H1 (cell line): ENCODE results near the gene ZBTB20. TPM values are rescaled to one million over a fixed set of nuclear protein-coding genes. Genes with fewer than 3 reads are reported as not detected.

Experiments
- CTCF ChIA-PET: fragments of 300-600 bp; sonication (Branson Sonifier 250); formaldehyde crosslinking; loops from one replicate; lab custom pipeline; 2021; ENCODE audit not compliant: partially characterized antibody; lab: Charles Lee
- POLR2A ChIA-PET: fragments of 300-600 bp; sonication (Branson Sonifier 250); formaldehyde crosslinking; loops from one replicate; lab custom pipeline; 2021; ENCODE audit warnings: inconsistent platforms; ENCODE audit not compliant: partially characterized antibody; lab: Charles Lee
- DNase-seq, 2 experiments: peaks; one replicate each; pipeline versions ENCODE4 v3.0.0 to v3.0.0-alpha.2; 2010 to 2022; ENCODE audit warnings: low spot score in 2 of 2, low read depth in 1 of 2, mixed read lengths in 1 of 2
- FAIRE-seq: peaks from 2 replicates; lab custom pipeline; 2011; peaks lifted over from hg19 to GRCh38; lab: Jason Lieb, UNC
- H2AFZ ChIP-seq: 2 replicates; pipeline ENCODE4 v1.8.1; 2012; ENCODE audit warnings: low read length, inconsistent platforms
- H2AK5ac ChIP-seq: 2 replicates; pipeline ENCODE4 v1.6.1; 2013; ENCODE audit warnings: low read depth, low read length
- H2BK120ac ChIP-seq: replicated peaks from 2 replicates; pipeline ENCODE3; 2013; ENCODE audit warnings: low read depth, low read length, inconsistent platforms
- H2BK12ac ChIP-seq: 2 replicates; pipeline ENCODE4 v1.6.1; 2013; ENCODE audit warnings: low read depth, low read length
- H2BK15ac ChIP-seq: 2 replicates; pipeline ENCODE4 v1.6.1; 2013; ENCODE audit warnings: low read length
- H2BK20ac ChIP-seq: 2 replicates; pipeline ENCODE4 v1.6.1; 2013; ENCODE audit warnings: low read length
- H2BK5ac ChIP-seq: 2 replicates; pipeline ENCODE4 v1.6.1; 2013; ENCODE audit warnings: low read depth, low read length
- H3K14ac ChIP-seq: 2 replicates; pipeline ENCODE4 v1.6.1; 2013; ENCODE audit warnings: inconsistent platforms; ENCODE audit not compliant: insufficient read length
- H3K18ac ChIP-seq: 2 replicates; pipeline ENCODE4 v1.6.1; 2013; ENCODE audit warnings: low read length; ENCODE audit errors: extremely low read depth
- H3K23ac ChIP-seq: 2 replicates; pipeline ENCODE4 v1.6.1; 2013; ENCODE audit warnings: inconsistent platforms; ENCODE audit not compliant: insufficient read length
- H3K23me2 ChIP-seq: 2 replicates; pipeline ENCODE4 v1.6.1; 2013; ENCODE audit warnings: low read depth, low read length
- H3K27ac ChIP-seq: 2 replicates; pipeline ENCODE4 v1.6.1; 2011; ENCODE audit warnings: low read depth, low read length, inconsistent platforms
- H3K27me3 ChIP-seq, 4 experiments: replicated peaks in 1 of 4; 1 replicate in 1 of 4; 2 replicates in 3 of 4; pipeline versions ENCODE4 v1.6.1 to v1.8.1; 2011 to 2013; ENCODE audit warnings: low read length in 3 of 4, mild to moderate bottlenecking in 3 of 4, inconsistent platforms in 2 of 4, mixed read lengths in 2 of 4, moderate library complexity in 1 of 4; ENCODE audit not compliant: control insufficient read depth in 3 of 4, insufficient read depth in 3 of 4; ENCODE audit errors: extremely low read depth in 1 of 4
- H3K36me3 ChIP-seq, 4 experiments: 2 replicates each; pipeline versions ENCODE4 v1.6.1 to v1.8.1; 2011 to 2013; ENCODE audit warnings: mild to moderate bottlenecking in 4 of 4, low read length in 3 of 4, moderate library complexity in 2 of 4, control low read depth in 1 of 4, inconsistent platforms in 1 of 4; ENCODE audit not compliant: insufficient read depth in 4 of 4, control insufficient read depth in 2 of 4
- H3K4ac ChIP-seq: replicated peaks from 2 replicates; pipeline ENCODE3; 2013; ENCODE audit warnings: low read length, low read depth, mixed read lengths, inconsistent platforms; ENCODE audit not compliant: insufficient read length
- H3K4me1 ChIP-seq, 4 experiments: replicated peaks in 1 of 4; 1 replicate in 1 of 4; 2 replicates in 3 of 4; pipeline versions ENCODE4 v1.6.1 to v1.8.1; 2011 to 2013; ENCODE audit warnings: low read length in 3 of 4, inconsistent platforms in 2 of 4, mixed read lengths in 1 of 4; ENCODE audit not compliant: insufficient read depth in 4 of 4, control insufficient read depth in 3 of 4
- H3K4me2 ChIP-seq, 2 experiments: 2 replicates each; pipeline versions ENCODE4 v1.6.1 to v1.8.1; 2011 to 2013; ENCODE audit warnings: low read depth in 2 of 2, low read length in 2 of 2, control low read depth in 1 of 2, inconsistent platforms in 1 of 2, mild to moderate bottlenecking in 1 of 2; ENCODE audit not compliant: insufficient read depth in 1 of 2
- H3K4me3 ChIP-seq, 4 experiments: fragments of 200-600, 300-600 bp in 1 of 4; sonication (generic), shearing (Covaris generic), sonication (Bioruptor Twin) in 1 of 4; 2 replicates each; pipeline versions ENCODE4 v1.5.1 to v1.8.1; 2011 to 2016; ENCODE audit warnings: low read length in 4 of 4, low read depth in 3 of 4, control low read depth in 2 of 4, inconsistent platforms in 2 of 4, mild to moderate bottlenecking in 2 of 4, mixed read lengths in 1 of 4, moderate library complexity in 1 of 4; ENCODE audit not compliant: insufficient read depth in 2 of 4; ENCODE audit errors: extremely low read depth in 1 of 4
- H3K56ac ChIP-seq: replicated peaks from 2 replicates; pipeline ENCODE3; 2013; ENCODE audit warnings: low read depth, mild to moderate bottlenecking, mixed read lengths, low read length, inconsistent platforms; ENCODE audit not compliant: insufficient read length
- H3K79me1 ChIP-seq: 2 replicates; pipeline ENCODE4 v1.6.1; 2013; ENCODE audit warnings: low read depth, low read length, control low read depth
- H3K79me2 ChIP-seq, 2 experiments: 2 replicates each; pipeline versions ENCODE4 v1.6.1 to v1.8.1; 2012 to 2013; ENCODE audit warnings: low read length in 2 of 2, mild to moderate bottlenecking in 2 of 2, inconsistent platforms in 1 of 2; ENCODE audit not compliant: insufficient read depth in 2 of 2, control insufficient read depth in 1 of 2
- H3K9ac ChIP-seq, 4 experiments: replicated peaks in 1 of 4; 1 replicate in 1 of 4; 2 replicates in 3 of 4; pipeline versions ENCODE4 v1.6.1 to v1.8.1; 2011 to 2013; ENCODE audit warnings: low read depth in 3 of 4, low read length in 3 of 4, control low read depth in 2 of 4, mild to moderate bottlenecking in 2 of 4, moderate library complexity in 2 of 4, inconsistent platforms in 1 of 4; ENCODE audit errors: extremely low read depth in 1 of 4
- H3K9me3 ChIP-seq, 2 experiments: 2 replicates each; pipeline versions ENCODE4 v1.6.1 to v1.8.1; 2012 to 2013; ENCODE audit warnings: mild to moderate bottlenecking in 2 of 2, moderate library complexity in 2 of 2, control low read depth in 1 of 2, inconsistent platforms in 1 of 2, low read depth in 1 of 2, low read length in 1 of 2, mixed read lengths in 1 of 2; ENCODE audit not compliant: insufficient read depth in 2 of 2
- H4K20me1 ChIP-seq, 2 experiments: replicated peaks in 1 of 2; 2 replicates each; pipeline versions ENCODE3 to v1.8.1; 2011 to 2013; ENCODE audit warnings: inconsistent platforms in 2 of 2, low read length in 2 of 2, mild to moderate bottlenecking in 1 of 2; ENCODE audit not compliant: insufficient read depth in 2 of 2, control insufficient read depth in 1 of 2
- H4K5ac ChIP-seq: 2 replicates; pipeline ENCODE4 v1.6.1; 2013; ENCODE audit warnings: low read length, low read depth, mixed read lengths, inconsistent platforms; ENCODE audit not compliant: insufficient read length
- H4K8ac ChIP-seq: 2 replicates; pipeline ENCODE4 v1.8.0; 2013; ENCODE audit warnings: mild to moderate bottlenecking, moderate library complexity, low read length, inconsistent platforms; ENCODE audit not compliant: insufficient read depth; ENCODE audit errors: extremely low read depth
- H4K91ac ChIP-seq: replicated peaks from 2 replicates; pipeline ENCODE3; 2013; ENCODE audit warnings: low read length, mixed read lengths, inconsistent platforms; ENCODE audit not compliant: insufficient read length
- CTBP2 ChIP-seq: IDR thresholded peaks from 2 replicates; pipeline ENCODE4 v1.7.0; 2011; ENCODE audit warnings: borderline replicate concordance, mild to moderate bottlenecking, moderate library complexity, mixed read lengths, low read length; ENCODE audit not compliant: insufficient read depth, insufficient read length
- EP300 ChIP-seq, 2 experiments: IDR thresholded peaks; 1 replicate in 1 of 2; 2 replicates in 1 of 2; pipeline ENCODE4 v1.6.1; 2011 to 2012; ENCODE audit warnings: low read depth in 2 of 2, low read length in 2 of 2, mild to moderate bottlenecking in 2 of 2, borderline replicate concordance in 1 of 2, inconsistent platforms in 1 of 2, moderate library complexity in 1 of 2
- HDAC2 ChIP-seq, 2 experiments: fragments of 300-600 bp in 1 of 2; sonication (generic) in 1 of 2; IDR thresholded peaks; 2 replicates each; pipeline ENCODE4 v1.6.1; 2011 to 2012; ENCODE audit warnings: low read depth in 2 of 2, low read length in 2 of 2, mild to moderate bottlenecking in 2 of 2, moderate library complexity in 2 of 2, borderline replicate concordance in 1 of 2, inconsistent platforms in 1 of 2
- HDAC6 ChIP-seq: IDR thresholded peaks from one replicate; pipeline ENCODE4 v1.7.1; 2012; ENCODE audit warnings: low read depth, mild to moderate bottlenecking, inconsistent platforms, low read length, moderate library complexity
- KDM1A ChIP-seq: fragments of 200-600, 300-600 bp; sonication (generic); IDR thresholded peaks from 2 replicates; pipeline ENCODE4 v1.7.1; 2016; ENCODE audit warnings: mild to moderate bottlenecking, low read length, borderline replicate concordance
- MAFK ChIP-seq: IDR thresholded peaks from 2 replicates; pipeline ENCODE4 v1.6.1; 2012; ENCODE audit warnings: low read depth, mild to moderate bottlenecking, improper control_type of control experiment, low read length
- MAX ChIP-seq: IDR thresholded peaks from 2 replicates; pipeline ENCODE4 v1.6.1; 2012; ENCODE audit warnings: inconsistent platforms
- NANOG ChIP-seq: IDR thresholded peaks from 2 replicates; pipeline ENCODE4 v1.6.1; 2011; ENCODE audit warnings: low read length, low read depth, mild to moderate bottlenecking, inconsistent platforms; ENCODE audit not compliant: insufficient read depth, poor library complexity, severe bottlenecking
- RNF2 ChIP-seq: fragments of 200-900, 300-1000 bp; sonication (generic); IDR thresholded peaks from 2 replicates; pipeline ENCODE4 v1.7.1; 2016; ENCODE audit warnings: borderline replicate concordance, low read depth, mild to moderate bottlenecking, antibody characterized with exemption, low read length; ENCODE audit not compliant: poor library complexity, severe bottlenecking; ENCODE audit errors: missing control alignments
- RXRA ChIP-seq: IDR thresholded peaks from 2 replicates; pipeline ENCODE4 v1.6.1; 2011; ENCODE audit warnings: low read depth, mild to moderate bottlenecking, low read length, moderate library complexity; ENCODE audit not compliant: insufficient read depth
- USF2 ChIP-seq: IDR thresholded peaks from 2 replicates; pipeline ENCODE4 v1.6.1; 2011; ENCODE audit warnings: low read length, improper control_type of control experiment
- WGBS, 2 experiments: shearing (Covaris generic) in 1 of 2; methylation state at CpG; one replicate each; pipeline versions ENCODE4 v1.1.6 to v1.1.7; 2013 to 2015; ENCODE audit warnings: low lambda C conversion rate in 2 of 2, mixed read lengths in 2 of 2, inconsistent platforms in 1 of 2, low coverage in 1 of 2, missing lambda C conversion rate in 1 of 2; ENCODE audit not compliant: insufficient replicate concordance in 2 of 2, insufficient coverage in 1 of 2, insufficient read length in 1 of 2; ENCODE audit errors: extremely low coverage in 1 of 2, missing lambda C conversion rate in 1 of 2; 5-methylcytosine and 5-hydroxymethylcytosine counted together
- polyA plus RNA-seq, 7 experiments: library from polyadenylated mRNA; depleted of rRNA in 3 of 7; stranded (reverse) in 5 of 7; unstranded in 2 of 7; fragments of >200 nt in 5 of 7; fragments of 200-250 nt in 2 of 7; gene quantifications; 1 replicate in 5 of 7; 2 replicates in 1 of 7; 4 replicates in 1 of 7; pipeline versions ENCODE4 v1.2.1 to v1.2.3, GENCODE V29; 2011 to 2013; ENCODE audit warnings: missing spikeins in 2 of 7, mixed read lengths in 2 of 7
- total RNA-seq: library from RNA; stranded (reverse); fragmentation: NEBNext Ultra II Directional; extraction: Animal tissue kit (Norgen Biotek cat#: 25700); gene quantifications from 2 replicates; pipeline ENCODE4 v1.2.1, GENCODE V29; 2021

Gene ZBTB20
- total and polyA plus RNA-seq, 2 of the 8 experiments (the other 6 are each of a cell fraction or from before 2014, with no cell fraction given) = 0.35 to 1.3 TPM

GRCh38 chr3:114789803-114790202 lies 357.3 kb downstream of the ZBTB20 start:
- H2BK120ac ChIP-seq = no peak overlapping the region
- no peak overlapping the region for H3K4me2 ChIP-seq
- no peak overlapping the region for H3K9ac ChIP-seq
- no peak overlapping the region for H3K23ac ChIP-seq
- H2BK5ac ChIP-seq = no peak overlapping the region
- H4K8ac ChIP-seq = no peak overlapping the region
- 94% methylated on average over 1 of the region's 1 CpG; no CpG with 5 or more reads in 1 of the 2 experiments for WGBS, 2 experiments
- no peak overlapping the region for H3K27ac ChIP-seq
- H3K14ac ChIP-seq = no peak overlapping the region
- H3K4ac ChIP-seq = no peak overlapping the region
- no peak overlapping the region for H2BK20ac ChIP-seq
- H3K4me3 ChIP-seq = no peak overlapping the region
- H3K27me3 ChIP-seq = no peaks in the 10 kb centered on the region
- no peaks in the 10 kb centered on the region for H3K79me2 ChIP-seq
- H2AFZ ChIP-seq = no peak overlapping the region
- H2AK5ac ChIP-seq = no peak overlapping the region
- H3K18ac ChIP-seq = no peak overlapping the region
- FAIRE-seq (no peak), DNase-seq (no peak)
- no peak overlapping the region for H4K91ac ChIP-seq
- no peak overlapping the region for H4K5ac ChIP-seq
- H3K79me1 ChIP-seq = no peaks in the 10 kb centered on the region
- H4K20me1 ChIP-seq = no peaks in the 10 kb centered on the region
- H3K23me2 ChIP-seq = no peaks in the 10 kb centered on the region
- H3K36me3 ChIP-seq = no peaks in the 10 kb centered on the region
- no peak overlapping the region for H2BK15ac ChIP-seq
- no peak overlapping the region for H3K56ac ChIP-seq
- no peaks in the 10 kb centered on the region for H3K9me3 ChIP-seq
- POLR2A ChIA-PET = no interaction called here
- CTCF ChIA-PET = interaction anchor here (0.6 to 1.3 kb wide), 2 partner anchors 8 to 460 kb away, joined by 3 read pairs; no protein-coding TSS in a partner anchor
- H3K4me1 ChIP-seq = no peaks in the 10 kb centered on the region
- no peak overlapping the region for H2BK12ac ChIP-seq
- no peak for TF ChIP-seq CTBP2
- TF ChIP-seq MAX = no peak
- no peak for TF ChIP-seq MAFK
- no peak for TF ChIP-seq HDAC2 (IDR thresholded peaks at IDR 0.05; ENCODE audit: borderline replicate concordance in 1 of 2, low read depth in 2 of 2, low read length in 2 of 2)
- no peak for TF ChIP-seq EP300 (IDR thresholded peaks at IDR 0.05; ENCODE audit: borderline replicate concordance in 1 of 2, low read depth in 2 of 2, low read length in 2 of 2)
- no peak for TF ChIP-seq USF2
- no peak for TF ChIP-seq KDM1A
- no peak for TF ChIP-seq NANOG
- no peak for TF ChIP-seq RNF2
- TF ChIP-seq HDAC6 = no peak
- TF ChIP-seq RXRA = no peak
